ENCODE results near the gene SERPINA4. TPM values are rescaled to one million over a fixed set of nuclear protein-coding genes. Genes with fewer than 3 reads are reported as not detected.

SERPINA4 gene
- total RNA-seq, 1 donor from 2014 or later, result not detected

DNA sequence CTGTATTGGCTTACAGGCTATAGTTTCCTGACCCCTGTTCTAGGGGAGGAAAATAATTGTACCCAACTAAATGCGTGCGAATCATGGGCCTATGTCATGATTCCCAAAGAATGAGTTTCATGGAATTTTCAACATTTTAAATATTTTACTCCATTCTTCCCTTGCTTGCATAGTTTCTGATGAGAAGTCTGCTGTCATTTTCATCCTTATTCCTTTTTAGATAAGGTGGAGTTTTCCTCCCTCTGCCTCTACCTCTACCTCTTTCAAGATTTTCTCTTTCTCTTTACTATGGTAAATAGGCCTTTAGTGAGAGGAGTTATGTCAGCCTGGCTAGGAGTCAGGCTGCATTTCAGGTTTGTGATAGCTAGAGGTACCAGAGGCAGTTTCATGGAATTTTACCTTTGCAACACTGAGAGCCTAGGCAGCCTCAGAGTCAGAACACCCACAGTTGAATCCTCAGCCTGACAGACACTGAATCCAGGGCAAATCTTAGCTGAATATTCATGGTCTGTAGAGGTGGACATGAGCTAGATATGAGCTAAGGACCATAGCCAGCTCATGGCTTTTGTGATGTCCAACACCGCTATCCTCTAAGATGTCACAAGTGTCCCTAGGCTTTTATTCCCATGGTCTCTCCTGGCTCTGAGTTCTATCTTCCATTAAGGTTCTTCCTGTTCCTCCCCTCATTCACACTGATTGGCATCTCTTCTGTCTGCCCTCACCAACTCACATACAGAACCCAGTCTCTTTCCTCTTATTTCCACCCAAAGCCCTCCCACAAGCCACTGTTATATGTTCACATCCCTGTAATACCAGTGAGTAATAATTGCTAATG lies 57.0 kb downstream of the SERPINA4 start:
- peaks cover 24% of the 10 kb centered on the region for H3K36me3 ChIP-seq
- H3K27me3 ChIP-seq (ENCODE audit: low read depth), result peaks cover 15% of the 10 kb centered on the region
- H3K9me3 ChIP-seq (replicated peaks), result peaks cover 34% of the 10 kb centered on the region
- H3K27ac ChIP-seq (replicated peaks), result no peak overlapping the region
- no peak for DNase-seq
- intact Hi-C loops (cut with micrococcal nuclease), result no loop called here
- TF ChIP-seq CTCF (IDR thresholded peaks at IDR 0.05; ENCODE audit: borderline replicate concordance), result no peak
- no peak overlapping the region for H3K4me3 ChIP-seq
- peaks cover 4% of the 10 kb centered on the region for H3K4me1 ChIP-seq

DNA sequence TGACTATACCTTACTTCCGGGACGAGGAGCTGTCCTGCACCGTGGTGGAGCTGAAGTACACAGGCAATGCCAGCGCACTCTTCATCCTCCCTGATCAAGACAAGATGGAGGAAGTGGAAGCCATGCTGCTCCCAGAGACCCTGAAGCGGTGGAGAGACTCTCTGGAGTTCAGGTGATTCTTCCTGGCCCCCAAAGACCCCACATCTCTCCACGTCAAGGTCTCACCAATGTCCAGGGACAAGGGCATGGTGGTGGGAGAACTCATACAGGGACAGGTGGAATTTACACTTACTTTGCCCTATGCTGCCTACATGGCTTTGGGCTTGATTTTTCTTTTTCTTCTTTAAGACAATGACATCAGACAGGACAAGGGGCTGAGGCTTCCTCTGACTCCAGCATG lies 58.1 kb downstream of the SERPINA4 start:
- no peak for DNase-seq
- no peak overlapping the region for H3K27ac ChIP-seq (replicated peaks)
- intact Hi-C loops (cut with micrococcal nuclease), result no loop called here

More for the DNA sequence above, 58.1 kb downstream of the SERPINA4 start:
- Histone ChIP-seq H3K9me3 (replicated peaks) (peaks cover 34% of the 10 kb centered on the region), H3K27me3 (ENCODE audit: low read depth) (peaks cover 26% of the 10 kb centered on the region), H3K4me3 (no peak overlapping the region), H3K36me3 (peaks cover 24% of the 10 kb centered on the region), H3K4me1 (no peaks in the 10 kb centered on the region)
- no peak for TF ChIP-seq CTCF (IDR thresholded peaks at IDR 0.05; ENCODE audit: borderline replicate concordance)

Other genes with a start within 250 kb of the SERPINA4 start
- not detected for gene SERPINA6, start 238.1 kb upstream of the SERPINA4 start, total RNA-seq
- gene SERPINA2, start 194.7 kb upstream of the SERPINA4 start, total RNA-seq, result not detected
- gene SERPINA1, start 172.8 kb upstream of the SERPINA4 start, total RNA-seq, result 4.4 TPM
- not detected for gene SERPINA11, start 108.6 kb upstream of the SERPINA4 start, total RNA-seq
- gene SERPINA9, start 85.2 kb upstream of the SERPINA4 start, total RNA-seq, result not detected
- gene SERPINA12, start 52.0 kb upstream of the SERPINA4 start, total RNA-seq, result not detected
- 2.1 TPM for gene SERPINA5, start 20.0 kb downstream of the SERPINA4 start, total RNA-seq
- gene SERPINA3, start 50.9 kb downstream of the SERPINA4 start, total RNA-seq, result 45.5 TPM
- gene GSC, start 208.7 kb downstream of the SERPINA4 start, total RNA-seq, result 0.66 TPM

All from left ventricle myocardium inferior (tissue), 1 donor.